HepG2 (cell line): ENCODE measurements around the gene IL1RAP. TPM values are rescaled to one million over a fixed set of nuclear protein-coding genes. Genes with fewer than 3 reads are reported as not detected.
A peak's percentile ranks its signal among the peaks of the same experiment; 100 is the strongest.

ENCODE experiments used
- CBX5 ChIP-seq: sonication (generic); formaldehyde crosslinking; IDR thresholded peaks from 2 replicates; pipeline ENCODE4 v1.4.0; 2020; ENCODE audit warnings: missing genetic modification reagents, borderline replicate concordance
- HIC2 ChIP-seq: sonication (generic); formaldehyde crosslinking; IDR thresholded peaks from 2 replicates; pipeline ENCODE4 v1.9.0; 2022; ENCODE audit warnings: low read depth, missing genetic modification reagents
- HMGXB3 ChIP-seq: sonication (generic); formaldehyde crosslinking; IDR thresholded peaks from 2 replicates; pipeline ENCODE4 v1.4.0; 2020; ENCODE audit warnings: missing genetic modification reagents, borderline replicate concordance
- KLF9 ChIP-seq: IDR thresholded peaks from 2 replicates; pipeline ENCODE4 v1.6.1; 2016; ENCODE audit warnings: low read depth
- MED1 ChIP-seq: sonication (generic); formaldehyde crosslinking; IDR thresholded peaks from 2 replicates; pipeline ENCODE4 v1.4.0; 2020; ENCODE audit warnings: missing genetic modification reagents
- MYPOP ChIP-seq: sonication (generic); formaldehyde crosslinking; IDR thresholded peaks from 2 replicates; pipeline ENCODE4 v1.8.1; 2023; ENCODE audit warnings: mild to moderate bottlenecking, moderate library complexity, missing genetic modification reagents
- NCOR1 ChIP-seq: fragments of 200-600 bp; sonication (generic); IDR thresholded peaks from 2 replicates; pipeline ENCODE4 v1.7.0; 2017; ENCODE audit warnings: antibody characterized with exemption, low read length, borderline replicate concordance
- RERE ChIP-seq: IDR thresholded peaks from 2 replicates; pipeline ENCODE4 v1.6.1; 2016; ENCODE audit warnings: low read depth, missing genetic modification reagents, missing compliant biosample characterization
- TCF12 ChIP-seq, 2 experiments: fragments of 450-650 bp in 1 of 2; sonication (generic) in 1 of 2; formaldehyde crosslinking in 1 of 2; IDR thresholded peaks; 2 replicates each; pipeline versions ENCODE4 v1.6.1 to v1.8.0; 2017 to 2022; ENCODE audit warnings: antibody characterized with exemption in 1 of 2, mild to moderate bottlenecking in 1 of 2, missing genetic modification reagents in 1 of 2, moderate library complexity in 1 of 2
- TP53 ChIP-seq: sonication (generic); formaldehyde crosslinking; conservative IDR thresholded peaks from 2 replicates; pipeline ENCODE4 v1.4.0; 2020; ENCODE audit warnings: missing genetic modification reagents
- TSC22D2 ChIP-seq: sonication (generic); formaldehyde crosslinking; IDR thresholded peaks from 2 replicates; pipeline ENCODE4 v1.5.1; 2020; ENCODE audit warnings: missing genetic modification reagents, mild to moderate bottlenecking, borderline replicate concordance
- ZFX ChIP-seq: sonication (generic); formaldehyde crosslinking; IDR thresholded peaks from 2 replicates; pipeline ENCODE4 v1.4.0; 2020; ENCODE audit warnings: mild to moderate bottlenecking, low read depth, missing genetic modification reagents, moderate library complexity
- ZNF746 ChIP-seq: sonication (generic); formaldehyde crosslinking; IDR thresholded peaks from 2 replicates; pipeline ENCODE4 v1.8.0; 2022; ENCODE audit warnings: mild to moderate bottlenecking, missing genetic modification reagents
- ZNF839 ChIP-seq: sonication (generic); formaldehyde crosslinking; IDR thresholded peaks from 2 replicates; pipeline ENCODE4 v1.4.0; 2020; ENCODE audit warnings: missing genetic modification reagents, mild to moderate bottlenecking, borderline replicate concordance
- polyA plus RNA-seq, 8 experiments: library from polyadenylated mRNA; depleted of rRNA in 3 of 8; stranded (reverse) in 7 of 8; unstranded in 1 of 8; fragments of >200 nt; fragmentation: Illumina TruSeq in 4 of 8; extraction: Trizol in 4 of 8; gene quantifications; 2 replicates each; pipeline versions ENCODE4 v1.2.1 to v1.2.3, GENCODE V29; 2011 to 2016; ENCODE audit warnings: low read depth in 4 of 8, missing spikeins in 1 of 8, mixed read lengths in 1 of 8; ENCODE audit not compliant: insufficient read depth in 1 of 8
- total RNA-seq, 5 experiments: library from RNA; depleted of rRNA; stranded (reverse); fragments of >200 nt; fragmentation: Illumina TruSeq; extraction: Trizol; gene quantifications; 2 replicates each; pipeline ENCODE4 v1.2.3, GENCODE V29; 2016; ENCODE audit warnings: low read depth in 1 of 5

Gene IL1RAP
- total and polyA plus RNA-seq, 2 of the 13 experiments (the other 11 are each of a cell fraction or from before 2014, with no cell fraction given) = 18.3 to 54.9 TPM

- TF ChIP-seq MED1 (CRISPR knock-in tag) (peak; percentile 99), HIC2 (CRISPR knock-in tag) (peak; percentile 83), NCOR1 (peak; percentile 46; the same call in 1 of the 2 replicates), ZNF839 (CRISPR knock-in tag) (no peak), CBX5 (CRISPR knock-in tag) (peak; percentile 90; the same call in 1 of the 2 replicates), KLF9 (CRISPR knock-in tag) (0 out of 2 replicates have a peak, but pooled peaks have one; percentile 35), ZFX (CRISPR knock-in tag) (0 out of 2 replicates have a peak, but pooled peaks have one; percentile 41), ZNF746 (CRISPR knock-in tag) (peak; percentile 66; the same call in 1 of the 2 replicates), MYPOP (CRISPR knock-in tag) (peak; percentile 76; the same call in 1 of the 2 replicates), TCF12 (IDR thresholded peaks at IDR 0.05) (no peak), TCF12 (CRISPR knock-in tag; IDR thresholded peaks at IDR 0.05) (0 out of 2 replicates have a peak, but pooled peaks have one; percentile 30), RERE (CRISPR knock-in tag) (peak; percentile 61; the same call in 1 of the 2 replicates), TP53 (CRISPR knock-in tag) (0 out of 2 replicates have a peak, but pooled peaks have one; percentile 32), HMGXB3 (CRISPR knock-in tag) (peak; percentile 72; the same call in 1 of the 2 replicates), TSC22D2 (CRISPR knock-in tag) (peak; percentile 77; the same call in 1 of the 2 replicates)
These were observed 52.4 kb downstream of the IL1RAP start (continued) for GRCh38 chr3:190566043-190566933.
